ENCODE results near the gene COL18A1.

- no peak for TF ChIP-seq CTCF (IDR thresholded peaks at IDR 0.05; ENCODE audit: borderline replicate concordance, extremely low read depth, low read length, poor library complexity, severe bottlenecking)
- TF ChIP-seq EZH2 (IDR thresholded peaks at IDR 0.05; ENCODE audit: borderline replicate concordance, low read depth, low read length, severe bottlenecking), result no peak
Observed at GRCh38 chr21:45508607-45509565, 103.9 kb downstream of the COL18A1 start.
